Measurements from ENCODE around the gene PDE4D. TPM values are rescaled to one million over a fixed set of nuclear protein-coding genes. Genes with fewer than 3 reads are reported as not detected.
A peak's percentile ranks its signal among the peaks of the same experiment; 100 is the strongest.

Gene PDE4D
- total RNA-seq, 1 experiment from 2014 or later = 62.6 TPM

- in situ Hi-C loops (cut with HindIII; ENCODE audit: low pct_unique_long_range_greater_than_20kb, low sequenced_read_pairs) = no loop called here
Measured at GRCh38 chr5:59190746-59191145, 702.8 kb downstream of the PDE4D start.

GRCh38 chr5:59189472-59190244, 703.9 kb downstream of the PDE4D start:
- in situ Hi-C loops (cut with HindIII; ENCODE audit: low pct_unique_long_range_greater_than_20kb, low sequenced_read_pairs) = no loop called here
- DNase-seq (ENCODE audit: low read depth, low spot score) = peak; percentile 30

More at GRCh38 chr5:59190746-59191145, 702.8 kb downstream of the PDE4D start:
- DNase-seq (ENCODE audit: low read depth, low spot score) = no peak

DNA sequence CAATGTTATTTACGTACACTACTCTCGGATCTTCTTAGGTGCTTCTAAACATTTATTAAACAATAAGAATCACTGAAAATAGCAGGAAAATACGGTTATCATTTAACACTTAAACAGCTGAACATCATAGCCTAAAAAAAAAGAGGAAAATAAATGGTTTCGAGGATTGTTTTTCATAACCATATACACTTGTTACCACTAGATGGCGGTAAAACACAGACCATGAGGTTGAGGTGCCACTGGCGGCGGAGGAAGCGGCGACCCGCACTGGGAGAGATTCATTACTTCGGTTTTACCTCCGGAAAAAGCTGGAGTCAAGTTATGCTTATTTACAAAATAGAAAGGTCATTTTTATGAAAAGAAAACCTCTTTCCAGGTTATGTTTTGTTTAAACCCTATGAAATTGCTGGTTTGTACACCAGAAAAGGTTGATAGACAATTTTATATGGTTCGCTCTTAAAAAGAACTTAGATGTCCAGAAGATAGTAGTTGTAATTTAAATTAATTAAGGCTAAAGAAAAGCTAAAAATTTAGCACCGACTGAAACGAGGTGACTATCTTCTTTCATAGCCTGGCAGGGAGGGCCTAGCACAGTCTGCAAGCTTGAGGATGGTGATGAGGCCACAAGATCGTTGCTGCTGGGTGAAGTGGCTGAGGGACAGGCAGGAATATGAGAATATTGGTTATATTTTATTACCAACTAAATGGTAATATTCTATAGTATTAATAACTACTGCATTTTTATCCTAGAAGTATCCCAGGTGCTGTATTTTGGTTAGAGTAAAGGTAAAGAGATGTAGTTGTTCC, 704.9 kb downstream of the PDE4D start:
- in situ Hi-C loops (cut with HindIII; ENCODE audit: low pct_unique_long_range_greater_than_20kb, low sequenced_read_pairs) = no loop called here
- peak; percentile 81 for DNase-seq (ENCODE audit: low read depth, low spot score)

- peak; percentile 63 for DNase-seq (ENCODE audit: low read depth, low spot score)
- in situ Hi-C loops (cut with HindIII; ENCODE audit: low pct_unique_long_range_greater_than_20kb, low sequenced_read_pairs) = no loop called here
Measured at GRCh38 chr5:59187857-59188256, 705.7 kb downstream of the PDE4D start.

GRCh38 chr5:59186623-59187022, 706.9 kb downstream of the PDE4D start:
- peak; percentile 43 for DNase-seq (ENCODE audit: low read depth, low spot score)
- in situ Hi-C loops (cut with HindIII; ENCODE audit: low pct_unique_long_range_greater_than_20kb, low sequenced_read_pairs) = no loop called here

DNA sequence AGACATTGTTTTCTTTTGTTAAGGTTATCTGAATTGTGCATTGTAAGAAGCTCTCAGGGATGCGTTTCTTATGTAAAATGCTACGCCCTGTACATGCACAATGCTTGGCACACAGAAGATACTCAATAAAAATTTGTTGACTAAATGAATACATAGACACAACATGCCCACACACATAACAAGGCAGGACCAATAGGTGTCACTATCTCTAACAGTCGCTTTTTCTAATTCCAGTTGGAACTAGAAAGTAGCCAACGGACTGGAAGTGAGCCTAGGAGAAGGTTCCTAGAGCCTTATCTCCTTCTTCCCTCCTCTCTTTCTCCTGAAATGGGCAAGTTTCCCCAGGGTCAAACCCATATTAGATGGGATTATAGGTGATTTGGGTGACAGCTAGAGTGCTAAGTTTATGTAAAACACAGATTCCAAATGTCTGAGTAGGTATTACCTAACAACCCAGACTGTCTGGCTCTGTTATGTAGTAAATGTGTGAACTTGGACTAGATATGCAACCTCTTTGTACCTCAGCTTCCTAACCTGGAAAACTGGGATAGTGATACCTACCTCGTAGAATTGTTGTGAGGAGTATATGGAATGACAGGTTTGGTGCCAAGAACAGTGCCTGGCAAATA, 707.7 kb downstream of the PDE4D start:
- in situ Hi-C loops (cut with HindIII; ENCODE audit: low pct_unique_long_range_greater_than_20kb, low sequenced_read_pairs) = no loop called here
- no peak for DNase-seq (ENCODE audit: low read depth, low spot score)

DNA sequence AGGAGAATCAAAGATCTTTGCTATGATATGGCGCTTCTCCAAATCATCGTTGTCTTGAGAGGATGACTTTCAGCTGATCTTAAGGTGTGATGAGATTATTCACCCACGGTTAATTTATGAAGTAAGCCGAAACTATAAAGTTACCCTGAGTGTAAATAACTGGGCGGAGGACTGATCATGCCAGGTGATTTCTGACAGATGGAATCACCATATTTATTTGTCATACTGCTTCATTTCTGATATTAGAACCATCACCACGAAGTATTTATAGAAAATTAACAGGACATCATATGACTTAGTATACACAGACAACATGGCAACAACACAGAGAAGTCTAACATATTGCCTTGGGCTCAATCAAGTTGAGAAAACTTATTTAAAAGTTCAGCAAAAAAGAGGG, 708.8 kb downstream of the PDE4D start:
- in situ Hi-C loops (cut with HindIII; ENCODE audit: low pct_unique_long_range_greater_than_20kb, low sequenced_read_pairs) = no loop called here
- DNase-seq (ENCODE audit: low read depth, low spot score) = no peak

GRCh38 chr5:59182760-59183159, 710.8 kb downstream of the PDE4D start:
- in situ Hi-C loops (cut with HindIII; ENCODE audit: low pct_unique_long_range_greater_than_20kb, low sequenced_read_pairs) = no loop called here

DNA sequence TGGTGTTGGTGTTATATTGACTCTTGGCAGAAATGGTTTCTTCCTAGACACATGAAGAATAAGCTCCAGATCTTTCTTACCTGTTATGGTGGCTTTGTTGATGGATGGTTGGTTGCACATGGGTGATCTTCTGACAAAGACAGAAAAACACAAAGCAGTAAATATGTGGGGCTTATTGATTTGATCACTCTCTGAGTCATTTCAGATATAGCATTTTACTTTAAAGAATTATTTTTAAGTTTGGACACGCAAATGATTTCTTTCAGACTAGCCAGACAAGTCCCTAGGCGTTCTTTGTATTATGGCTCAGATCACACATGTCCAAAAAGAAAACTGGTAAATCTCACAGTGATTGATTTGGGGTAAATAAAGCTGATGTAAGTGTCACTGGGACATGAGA, 713.0 kb downstream of the PDE4D start:
- no peak for DNase-seq (ENCODE audit: low read depth, low spot score)
- in situ Hi-C loops (cut with HindIII; ENCODE audit: low pct_unique_long_range_greater_than_20kb, low sequenced_read_pairs) = no loop called here

More at GRCh38 chr5:59182760-59183159, 710.8 kb downstream of the PDE4D start:
- DNase-seq (ENCODE audit: low read depth, low spot score) = peak; percentile 64

DNA sequence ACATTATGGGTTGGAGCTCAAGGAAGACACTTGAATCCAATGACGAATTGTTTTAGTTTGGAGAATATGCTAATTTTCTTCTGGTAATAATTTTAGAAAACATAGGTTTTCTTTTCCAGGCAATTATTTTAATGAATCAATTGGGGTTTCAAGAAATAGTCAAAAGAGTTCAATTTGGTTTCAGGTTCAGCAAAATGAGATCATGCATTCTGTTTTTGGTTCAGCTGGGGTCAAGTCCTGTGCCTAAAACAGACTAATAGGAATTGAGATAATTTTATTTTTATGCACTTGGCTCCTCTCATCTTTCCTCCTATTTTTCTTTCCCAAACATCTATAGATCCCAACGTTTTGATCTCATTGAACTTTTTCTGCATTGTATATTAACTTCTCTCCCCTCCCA, 713.8 kb downstream of the PDE4D start:
- in situ Hi-C loops (cut with HindIII; ENCODE audit: low pct_unique_long_range_greater_than_20kb, low sequenced_read_pairs) = no loop called here
- no peak for DNase-seq (ENCODE audit: low read depth, low spot score)

DNA sequence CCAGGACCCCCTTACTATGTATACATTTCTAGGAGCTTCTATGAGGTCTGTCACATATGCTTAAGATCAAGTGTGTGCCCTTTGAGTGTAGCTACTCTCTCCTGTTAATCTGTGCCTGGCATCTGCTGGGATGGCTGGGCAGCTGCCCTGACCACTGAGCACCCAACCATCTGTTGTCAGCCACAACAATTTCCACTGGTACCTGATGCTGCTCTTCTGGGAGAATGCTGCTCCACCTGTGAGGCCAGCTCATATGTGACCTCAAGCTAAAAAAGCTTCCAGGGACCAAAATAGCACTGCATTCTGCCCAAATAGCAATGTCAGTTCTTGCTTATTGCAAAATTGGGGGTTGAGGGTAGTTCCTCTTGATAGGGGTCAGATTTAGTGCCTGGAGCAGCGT, 715.0 kb downstream of the PDE4D start:
- DNase-seq (ENCODE audit: low read depth, low spot score) = no peak
- in situ Hi-C loops (cut with HindIII; ENCODE audit: low pct_unique_long_range_greater_than_20kb, low sequenced_read_pairs) = no loop called here

GRCh38 chr5:59178071-59178470, 715.5 kb downstream of the PDE4D start:
- no peak for DNase-seq (ENCODE audit: low read depth, low spot score)
- in situ Hi-C loops (cut with HindIII; ENCODE audit: low pct_unique_long_range_greater_than_20kb, low sequenced_read_pairs) = no loop called here

DNA sequence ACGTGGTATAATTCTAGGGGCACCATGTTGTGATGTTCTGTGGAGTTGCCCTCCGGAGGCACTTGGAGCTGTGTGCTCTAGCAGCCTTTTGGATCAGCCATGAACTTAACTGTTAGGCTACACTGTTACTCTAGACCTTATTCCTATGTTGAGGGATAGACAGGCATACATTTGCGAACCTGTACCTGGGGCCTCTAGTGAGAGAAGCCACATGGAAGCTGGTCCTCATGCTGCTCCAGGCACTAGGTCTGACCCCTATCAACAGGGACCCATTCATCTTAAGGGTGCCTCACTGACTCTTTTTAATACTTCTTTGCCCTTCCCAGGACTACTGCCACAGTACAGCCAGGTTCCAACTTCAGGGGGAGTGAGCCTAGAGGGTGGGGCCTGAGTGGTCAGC, 715.9 kb downstream of the PDE4D start:
- in situ Hi-C loops (cut with HindIII; ENCODE audit: low pct_unique_long_range_greater_than_20kb, low sequenced_read_pairs) = no loop called here
- no peak for DNase-seq (ENCODE audit: low read depth, low spot score)

DNA sequence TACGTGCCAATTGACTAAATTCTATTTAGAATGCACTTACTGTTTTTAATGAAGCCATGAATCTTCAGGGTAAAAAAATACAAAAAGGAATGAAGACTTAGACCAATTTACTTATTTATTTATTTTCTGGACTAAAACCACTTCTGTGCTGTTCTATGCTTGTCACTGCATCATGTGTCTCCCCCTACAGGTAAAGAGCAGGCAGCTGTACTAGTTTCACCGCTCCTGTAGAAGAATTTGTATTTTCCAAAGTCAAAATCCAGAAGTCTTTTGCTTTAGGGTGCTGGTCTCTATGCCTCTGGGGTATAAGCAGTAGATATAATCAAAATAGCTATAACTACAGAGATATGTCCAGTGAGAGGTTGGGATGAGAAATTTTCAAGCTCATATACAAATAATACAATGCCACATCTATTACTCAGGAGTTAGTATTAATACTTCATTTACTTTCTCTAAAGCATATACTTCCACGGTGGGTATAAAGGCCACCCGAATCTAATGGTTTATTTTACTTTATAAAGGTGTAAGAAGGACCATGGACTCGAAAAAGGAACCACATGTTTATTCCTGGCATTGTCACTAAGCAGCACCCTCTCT, 719.2 kb downstream of the PDE4D start:
- in situ Hi-C loops (cut with HindIII; ENCODE audit: low pct_unique_long_range_greater_than_20kb, low sequenced_read_pairs) = no loop called here
- peak; percentile 80 for DNase-seq (ENCODE audit: low read depth, low spot score)

DNA sequence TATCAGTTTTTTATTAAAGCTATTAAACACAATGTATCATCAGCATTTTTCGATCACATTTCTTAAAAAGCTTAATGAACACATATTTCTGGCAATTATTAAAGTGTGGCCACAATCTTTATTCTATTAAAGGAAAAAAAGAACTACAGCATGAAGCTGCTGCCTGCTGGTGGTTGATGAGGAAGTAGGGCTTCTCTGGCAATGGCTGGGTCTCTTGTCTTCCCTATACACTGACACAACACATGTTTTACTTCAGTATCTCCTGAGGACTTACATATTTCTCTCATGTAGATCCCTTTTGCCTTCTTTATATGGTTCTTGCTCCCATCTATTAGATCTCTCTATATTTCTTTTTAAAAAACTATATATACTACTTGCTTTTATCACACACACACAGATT, 719.9 kb downstream of the PDE4D start:
- peak; percentile 46 for DNase-seq (ENCODE audit: low read depth, low spot score)
- in situ Hi-C loops (cut with HindIII; ENCODE audit: low pct_unique_long_range_greater_than_20kb, low sequenced_read_pairs) = no loop called here

- no peak for DNase-seq (ENCODE audit: low read depth, low spot score)
- in situ Hi-C loops (cut with HindIII; ENCODE audit: low pct_unique_long_range_greater_than_20kb, low sequenced_read_pairs) = no loop called here
Measured at GRCh38 chr5:59171131-59171530, 722.4 kb downstream of the PDE4D start.

DNA sequence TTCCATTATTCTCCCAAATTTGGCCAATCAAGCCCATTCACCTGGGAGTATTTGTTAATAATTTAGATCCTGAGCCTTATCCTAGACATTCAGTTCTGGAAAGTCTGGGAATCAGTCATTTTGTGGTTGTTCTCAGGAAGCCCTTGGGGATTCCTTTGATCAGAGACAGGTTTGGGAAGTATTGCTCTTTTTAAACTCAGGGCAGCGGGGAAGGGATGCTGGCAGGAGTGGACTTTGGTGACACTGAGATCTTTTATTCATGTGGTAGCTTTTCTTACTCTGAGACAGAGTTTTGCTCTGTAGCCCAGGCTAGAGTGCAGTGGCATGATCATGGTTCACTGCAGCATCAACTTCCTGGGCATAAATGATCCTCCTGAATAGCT, 723.8 kb downstream of the PDE4D start:
- in situ Hi-C loops (cut with HindIII; ENCODE audit: low pct_unique_long_range_greater_than_20kb, low sequenced_read_pairs) = no loop called here
- DNase-seq (ENCODE audit: low read depth, low spot score) = no peak

GRCh38 chr5:59169081-59169767, 724.3 kb downstream of the PDE4D start:
- no peak for DNase-seq (ENCODE audit: low read depth, low spot score)
- in situ Hi-C loops (cut with HindIII; ENCODE audit: low pct_unique_long_range_greater_than_20kb, low sequenced_read_pairs) = no loop called here

Data from SK-MEL-5 (cell line).